ENCODE results near the gene CXorf66.
"Not testable (repeated sequence)": the region's sequence is repeated elsewhere in the genome, so short reads cannot be mapped to it uniquely, and the experiment has no call there.

CXorf66 gene, protein sequence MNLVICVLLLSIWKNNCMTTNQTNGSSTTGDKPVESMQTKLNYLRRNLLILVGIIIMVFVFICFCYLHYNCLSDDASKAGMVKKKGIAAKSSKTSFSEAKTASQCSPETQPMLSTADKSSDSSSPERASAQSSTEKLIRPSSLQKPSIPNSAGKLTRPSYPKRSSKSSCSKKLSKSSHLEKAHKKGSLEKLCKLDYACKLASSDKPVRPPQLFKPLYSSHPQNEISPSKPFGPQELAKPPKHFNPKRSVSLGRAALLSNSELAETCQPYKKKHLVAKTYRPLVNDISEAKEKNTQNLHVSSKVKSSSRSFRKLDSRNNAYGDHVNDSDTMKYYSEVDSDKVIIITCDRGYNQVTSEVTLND

DNA sequence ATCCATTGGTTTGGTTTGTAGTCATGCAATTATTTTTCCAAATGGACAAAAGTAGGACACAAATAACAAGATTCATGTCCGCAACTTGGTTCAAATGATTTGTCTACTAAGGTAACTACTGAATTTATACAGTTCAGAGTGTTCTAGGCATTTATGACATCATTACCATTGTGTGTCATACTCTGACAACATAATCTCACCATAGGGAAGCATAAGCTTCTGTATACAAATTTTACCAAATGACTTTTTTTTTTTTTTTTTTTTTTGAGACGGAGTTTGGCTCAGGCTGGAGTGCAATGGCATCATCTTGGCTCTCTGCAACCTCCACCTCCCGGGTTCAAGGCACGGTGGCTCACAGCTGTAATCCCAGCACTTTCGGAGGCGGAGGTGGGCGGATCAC, at the start of gene CXorf66:
CXorf66 (minus strand) TSS at position 101 of the 400 bp plus-strand sequence; CDS start at position 76, 25 bp downstream.
- no peak for DNase-seq

DNA sequence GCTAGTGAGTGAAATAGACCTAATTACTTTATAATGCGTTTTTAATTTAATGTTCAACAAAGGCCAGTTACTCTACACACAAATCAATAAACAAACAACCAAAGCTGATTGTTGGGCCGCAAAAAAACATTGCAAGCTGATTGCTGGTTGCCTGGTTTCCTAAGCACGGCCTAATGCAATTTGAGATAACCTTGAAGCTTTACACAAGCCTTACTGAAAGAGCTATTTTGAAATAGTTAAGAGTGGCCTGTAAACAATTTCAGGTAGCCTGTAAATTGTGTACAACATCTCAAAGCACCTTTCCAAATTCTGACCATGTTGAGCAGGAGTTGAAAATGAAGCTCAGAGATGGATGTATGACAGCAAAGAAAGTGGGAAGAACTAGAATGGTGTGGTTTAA, 17.5 kb upstream of the CXorf66 start:
- no peak for DNase-seq

DNA sequence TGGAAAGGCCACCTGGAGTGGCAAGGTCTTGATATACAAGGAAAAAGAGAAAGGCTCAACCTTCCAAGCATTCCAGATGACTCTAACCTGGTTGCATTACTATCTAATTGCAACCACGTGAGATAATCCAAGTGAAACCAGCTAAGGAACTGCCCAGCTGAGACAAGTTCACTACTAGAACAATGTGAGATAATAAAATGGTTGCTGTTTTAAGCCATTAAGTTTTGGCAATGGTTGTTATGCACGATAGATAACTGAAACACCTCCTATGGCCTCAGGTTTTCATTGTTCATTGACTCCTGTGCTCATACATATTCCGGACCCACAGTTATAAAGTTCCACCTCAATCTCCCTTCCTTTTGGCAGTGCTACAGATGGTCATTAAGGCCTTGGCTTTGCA, 9.2 kb upstream of the CXorf66 start:
- no peak for DNase-seq

DNA sequence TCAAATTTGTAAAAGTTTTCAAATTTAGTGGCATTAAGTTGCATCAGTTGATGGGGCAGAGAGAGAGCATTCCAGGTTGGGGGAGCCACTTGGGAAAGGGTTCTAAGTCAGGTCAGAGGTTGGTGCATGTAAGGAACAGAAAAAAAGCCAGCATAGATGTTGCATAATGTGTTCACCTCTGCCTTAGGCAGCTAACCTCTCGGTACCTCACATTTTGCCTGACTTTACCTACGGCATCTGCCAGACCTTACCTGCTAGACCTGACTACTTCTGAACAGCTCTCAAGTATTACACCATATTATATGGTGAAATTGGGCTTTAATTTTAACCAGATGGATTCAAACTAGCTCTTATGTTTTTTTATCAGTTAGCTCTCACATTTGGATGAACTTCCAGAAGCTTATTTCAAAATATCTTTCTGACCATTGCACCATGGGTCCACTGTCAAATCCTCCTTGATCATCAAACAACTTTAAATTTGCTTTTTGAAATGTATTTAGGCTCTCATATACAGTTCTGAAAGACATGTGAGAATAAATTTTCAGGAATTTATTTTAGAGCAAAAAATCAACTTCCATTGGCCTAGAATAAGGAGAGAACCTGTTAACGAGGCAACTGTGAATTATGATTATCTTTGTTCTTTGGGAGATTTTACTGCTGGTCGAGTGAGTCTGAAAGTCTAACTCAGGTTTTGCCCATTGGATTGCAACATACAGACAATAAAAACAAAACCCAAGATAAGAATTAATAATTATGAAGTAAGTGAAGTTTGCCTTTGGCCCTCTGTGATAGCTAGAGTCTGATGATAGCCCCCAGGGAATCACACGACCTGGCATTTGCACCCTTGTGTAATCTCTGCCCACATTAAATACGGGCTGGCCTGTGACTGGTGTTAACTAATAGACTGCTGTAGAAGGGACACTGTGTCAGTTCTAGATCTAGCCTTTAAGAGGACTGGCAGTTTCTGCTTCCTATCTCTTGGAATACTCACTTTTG, 7.6 kb upstream of the CXorf66 start:
- no peak for DNase-seq

DNA sequence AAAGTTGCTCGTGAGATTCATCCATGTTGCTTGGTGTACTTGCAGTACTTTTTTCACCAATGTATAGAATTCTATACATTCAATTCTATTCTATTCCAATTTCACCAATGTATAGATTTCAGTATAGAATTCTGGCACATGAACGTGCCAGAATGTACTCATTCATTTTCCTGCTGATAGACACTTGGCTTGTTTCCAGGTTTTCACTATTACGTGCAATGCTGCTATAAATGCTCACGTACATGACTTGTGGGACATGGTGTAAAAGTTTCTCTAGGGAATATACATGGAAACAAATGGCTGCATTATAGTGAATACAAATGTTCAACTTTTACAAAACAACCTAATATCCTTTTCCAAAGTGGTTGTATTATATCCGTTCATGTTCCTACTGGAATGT, 6.8 kb upstream of the CXorf66 start:
- DNase-seq: no peak

DNA sequence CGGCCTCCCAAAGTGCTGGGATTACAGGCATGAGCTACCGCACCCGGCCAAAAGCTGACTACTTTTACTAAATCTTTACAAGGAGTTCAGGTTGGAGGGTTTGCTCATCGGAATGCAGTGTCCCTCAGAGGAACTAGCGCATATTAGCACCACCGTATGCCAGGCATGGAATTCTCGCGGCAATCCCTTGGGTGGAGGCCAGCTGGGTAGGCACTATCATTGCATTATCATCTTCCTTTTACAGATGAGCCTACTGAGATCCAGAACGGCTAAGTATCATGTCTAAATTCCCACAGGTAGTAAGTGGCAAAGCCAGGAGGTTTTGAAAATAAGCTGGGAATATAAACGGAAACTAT, 6.1 kb upstream of the CXorf66 start:
- DNase-seq: no peak

DNA sequence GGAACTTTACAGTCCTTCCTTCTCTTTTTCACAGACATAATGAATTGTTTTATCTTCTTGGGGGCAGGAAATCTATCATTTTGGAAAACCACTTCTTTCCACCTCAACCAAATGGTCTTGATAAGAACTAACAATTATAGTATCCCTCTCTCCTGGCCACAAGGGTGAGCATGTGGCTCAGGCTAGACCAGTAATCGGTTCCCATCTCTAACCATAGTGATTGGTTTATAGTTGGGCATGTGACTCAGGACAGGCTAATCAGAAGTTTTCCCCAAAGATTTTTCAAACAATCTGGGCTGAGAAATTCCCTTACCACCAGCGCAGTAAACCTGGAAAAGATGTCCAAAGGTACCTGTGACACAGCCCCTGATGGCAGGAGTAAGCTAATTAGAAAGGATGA, 4.0 kb upstream of the CXorf66 start:
- no peak for DNase-seq

DNA sequence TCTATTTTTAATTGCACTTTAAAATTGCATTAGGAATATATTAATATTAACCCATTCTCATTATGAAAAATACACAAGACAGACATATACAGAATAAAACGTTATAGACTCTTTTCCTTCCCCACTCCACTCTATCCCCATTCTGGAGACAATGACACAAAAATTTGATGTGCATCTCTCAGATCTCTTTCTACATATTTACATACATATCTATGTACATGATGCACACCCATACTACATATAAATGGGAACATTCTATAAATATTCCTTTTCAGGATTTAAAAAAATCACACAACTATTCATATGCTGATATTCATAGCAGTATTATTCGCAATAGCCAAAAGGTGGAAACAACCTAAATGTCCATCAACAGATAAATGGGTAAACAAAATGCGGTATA, 2.4 kb upstream of the CXorf66 start:
- DNase-seq: no peak

DNA sequence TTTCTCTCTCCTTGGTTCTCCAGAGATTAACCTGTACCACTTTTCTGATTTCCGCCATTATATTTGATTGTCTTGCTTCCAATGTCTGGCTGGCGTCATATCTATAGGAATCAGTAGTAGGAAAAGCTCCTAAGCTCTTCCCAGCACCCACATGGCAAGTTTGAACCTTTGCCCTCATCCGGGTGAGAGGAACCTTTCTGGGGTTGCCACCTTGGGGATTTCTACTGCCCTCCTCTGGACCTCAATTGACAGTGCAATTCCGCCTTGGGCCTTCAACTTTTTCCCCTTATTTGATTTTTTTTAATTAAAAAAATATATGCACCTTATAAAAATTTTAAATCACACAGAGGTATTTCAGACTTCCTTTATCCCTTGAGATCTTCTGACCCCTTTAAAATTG, 2.0 kb upstream of the CXorf66 start:
- DNase-seq: peak; percentile 15

DNA sequence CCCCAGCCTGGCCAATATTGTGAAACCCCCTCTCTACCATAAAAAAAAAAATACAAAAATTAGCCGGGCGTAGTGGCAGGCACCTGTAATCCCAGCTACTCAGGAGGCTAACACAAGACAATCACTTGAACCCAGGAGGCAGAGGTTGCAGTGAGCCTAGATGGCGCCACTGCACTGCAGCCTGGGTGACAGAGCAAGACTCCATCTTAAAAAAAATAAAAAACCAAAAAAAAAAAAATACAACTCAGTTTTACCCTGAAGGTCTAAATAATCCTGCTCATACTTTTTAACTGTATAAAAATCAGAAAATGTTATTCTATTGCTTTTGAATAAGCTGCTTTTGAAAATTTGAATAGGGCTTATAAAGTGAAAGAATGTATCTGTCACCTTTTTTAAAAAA, 838 bp upstream of the CXorf66 start:
- peak; percentile 4 for DNase-seq

DNA sequence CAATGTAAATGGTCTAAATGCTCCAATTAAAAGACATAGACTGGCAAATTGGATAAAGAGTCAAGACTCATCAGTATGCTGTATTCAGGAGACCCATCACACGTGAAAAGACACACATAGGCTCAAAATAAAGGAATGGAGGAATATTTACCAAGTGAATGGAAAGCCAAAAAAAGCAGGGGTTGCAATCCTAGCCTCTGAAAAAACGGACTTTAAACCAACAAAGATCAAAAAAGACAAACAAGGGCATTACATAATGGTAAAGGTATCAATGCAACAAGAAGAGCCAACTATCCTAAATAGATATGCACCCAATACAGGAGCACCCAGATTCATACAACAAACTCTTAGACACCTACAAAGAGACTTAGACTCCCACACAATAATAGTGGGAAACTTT, 4.2 kb downstream of the CXorf66 start:
- not testable (repeated sequence) for DNase-seq

DNA sequence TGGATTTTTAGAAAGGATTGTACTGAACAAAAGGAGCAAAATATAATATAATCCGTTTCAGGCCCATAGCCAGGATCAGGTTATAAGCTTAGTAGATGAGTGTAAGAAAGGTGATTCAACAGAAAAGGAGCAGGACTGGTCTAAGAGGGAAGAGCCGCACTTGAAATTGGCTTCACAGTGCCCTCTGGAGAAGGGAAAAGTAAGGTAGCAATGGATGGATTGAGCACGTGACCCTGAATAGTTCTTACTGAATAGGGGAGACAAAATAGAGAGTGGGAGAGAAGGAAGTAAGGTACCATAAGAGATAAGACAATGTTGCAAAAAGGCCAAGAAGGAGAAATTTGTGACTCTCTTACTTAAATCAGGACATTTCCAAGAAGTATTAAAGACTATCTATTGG, 15.6 kb downstream of the CXorf66 start:
- DNase-seq: no peak

DNA sequence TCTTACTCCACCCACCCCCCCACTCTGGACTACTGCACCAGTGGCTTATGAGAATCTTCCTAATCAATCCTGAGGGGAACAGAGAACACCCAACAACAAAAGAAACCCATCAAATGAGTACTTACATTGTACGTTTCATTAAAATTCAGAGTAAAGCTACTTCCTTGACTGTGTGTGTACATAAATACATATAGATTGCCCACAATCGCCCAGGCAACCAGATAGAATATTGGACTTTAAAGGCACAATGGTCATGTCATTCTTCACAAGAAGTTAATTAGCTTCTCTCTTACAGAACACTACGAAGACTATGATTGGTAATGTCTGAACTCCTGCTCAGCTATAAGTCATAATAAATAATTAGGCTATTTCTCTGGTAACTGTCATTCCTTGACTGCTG, 20.2 kb downstream of the CXorf66 start:
- DNase-seq: no peak

DNA sequence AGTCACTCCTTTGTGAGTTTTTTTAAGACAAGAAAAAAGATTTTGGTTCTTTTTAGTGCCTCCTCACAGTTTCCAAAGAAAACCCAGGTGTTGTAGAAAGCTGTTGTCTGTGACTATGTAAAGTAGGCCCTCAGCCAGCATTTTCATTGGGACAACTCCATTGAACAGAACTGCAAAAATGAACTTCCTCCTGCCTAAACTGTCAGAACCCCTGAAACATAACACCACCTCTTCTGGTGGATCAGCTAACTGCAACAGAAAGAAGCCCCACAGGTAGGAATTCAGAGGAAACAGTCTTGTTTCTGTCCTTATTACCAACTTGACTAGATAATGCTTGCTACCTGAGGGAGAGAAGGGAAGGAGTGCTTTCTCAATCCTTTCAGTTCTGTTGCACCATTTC, 29.1 kb downstream of the CXorf66 start:
- peak; percentile 18 for DNase-seq

DNA sequence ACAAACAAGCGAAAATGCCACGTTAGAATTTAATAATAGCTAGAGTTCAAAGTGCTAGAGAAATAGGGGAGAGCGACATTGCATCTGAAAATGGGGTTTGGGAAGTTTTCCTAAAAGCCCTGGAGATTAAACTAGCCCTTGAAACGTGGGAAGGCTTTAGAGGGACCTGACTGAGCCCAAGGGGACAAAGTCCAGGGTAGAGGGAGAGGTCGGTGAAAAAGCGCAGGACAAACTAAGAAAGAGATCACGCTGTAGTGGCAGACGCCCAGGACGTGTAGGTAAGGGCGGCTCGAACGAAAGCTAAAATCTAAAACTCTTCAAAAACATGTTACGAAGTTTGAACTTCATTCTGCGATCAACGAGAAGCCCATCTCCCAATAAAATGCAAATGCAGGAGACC, 31.4 kb downstream of the CXorf66 start:
- DNase-seq: no peak

DNA sequence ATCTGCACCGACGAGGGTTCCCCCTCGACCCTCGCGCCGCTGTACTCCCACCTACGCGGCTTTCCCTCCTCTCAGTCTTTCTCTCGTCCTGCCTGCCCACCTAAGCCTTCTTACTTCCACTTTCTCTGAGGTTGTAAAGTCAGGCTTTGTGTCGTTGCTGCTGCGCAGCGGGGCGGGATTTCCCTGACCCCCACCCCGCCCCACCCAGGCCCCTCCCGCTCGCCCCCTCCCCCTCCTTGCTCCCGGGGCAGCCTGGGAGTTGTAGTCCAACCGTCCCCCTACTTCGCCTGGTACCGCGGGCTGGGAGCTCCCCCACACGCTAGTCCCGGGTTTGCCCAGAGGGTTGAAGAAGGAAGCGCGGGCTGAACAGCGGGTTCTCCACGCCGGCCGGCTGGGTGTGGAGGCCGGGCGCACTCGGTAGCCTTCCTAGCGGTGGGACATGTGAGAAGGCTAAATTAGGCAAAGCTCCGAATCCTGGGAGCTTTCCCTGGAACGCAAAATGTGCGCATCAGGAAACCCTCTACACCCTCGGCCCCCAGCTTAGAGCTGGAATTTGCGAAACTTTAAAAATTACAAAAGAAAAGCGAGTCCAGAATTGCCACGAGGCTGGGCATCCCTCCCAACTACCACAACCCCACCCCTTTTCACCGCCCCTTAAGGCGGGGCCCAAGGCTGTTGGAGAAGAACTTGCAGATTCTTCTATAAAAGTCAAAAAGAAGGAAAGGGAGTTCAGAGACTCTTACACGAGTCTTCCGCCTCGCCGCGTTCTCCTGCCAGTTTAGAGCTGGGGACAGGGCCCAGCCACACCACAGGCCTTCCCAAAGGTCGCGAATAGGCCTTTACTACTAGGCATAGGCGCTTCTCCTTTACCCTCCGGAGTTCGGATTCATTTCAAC, 32.2 kb downstream of the CXorf66 start, which contains the start of gene ATP11C:
ATP11C (minus strand) TSS at position 153 of the 896 bp plus-strand sequence. CDS start 1,011 bp downstream, outside the sequence.
- peak; percentile 93 for DNase-seq

DNA sequence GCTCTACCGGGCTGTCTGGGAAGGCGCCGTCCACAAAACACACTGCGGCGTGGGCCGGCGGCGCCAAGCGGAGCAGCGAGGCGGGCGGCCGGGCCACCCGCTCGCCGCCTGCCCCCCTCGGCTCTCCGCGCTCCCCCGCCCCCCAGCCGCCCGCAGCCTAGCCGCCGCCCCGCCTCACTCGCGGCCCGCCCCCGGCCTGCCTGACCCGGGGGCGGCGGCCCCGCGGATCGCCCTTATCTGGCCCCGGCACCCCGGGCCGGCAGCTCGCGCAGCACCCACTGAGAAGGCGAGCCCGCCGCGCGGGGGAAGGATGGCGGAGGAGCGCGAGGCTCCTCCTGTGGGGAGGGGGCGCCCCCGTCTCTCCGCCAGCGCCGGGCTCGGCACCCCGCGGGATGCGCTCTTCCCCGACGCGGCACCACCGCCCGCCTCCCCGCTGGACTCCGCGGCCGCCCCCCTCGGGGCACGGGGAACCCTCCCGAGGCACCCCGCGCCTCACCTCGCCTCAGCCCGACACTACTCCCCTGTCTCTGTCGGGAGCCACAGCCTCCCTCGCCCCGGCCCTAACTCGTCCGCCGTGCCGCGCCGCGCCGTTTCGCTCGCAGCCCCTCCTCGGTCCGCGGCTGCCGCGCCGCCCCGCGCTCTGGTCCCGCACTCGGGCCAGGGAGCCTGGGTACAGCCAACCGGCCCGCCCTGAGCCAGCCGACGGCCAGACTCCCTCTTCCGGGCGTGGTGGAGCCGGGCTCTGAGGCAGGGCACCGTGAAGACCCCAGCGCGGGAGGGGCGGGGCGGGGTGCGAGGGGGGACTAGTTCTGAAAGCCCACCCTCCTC, 33.0 kb downstream of the CXorf66 start:
- DNase-seq: peak; percentile 74

DNA sequence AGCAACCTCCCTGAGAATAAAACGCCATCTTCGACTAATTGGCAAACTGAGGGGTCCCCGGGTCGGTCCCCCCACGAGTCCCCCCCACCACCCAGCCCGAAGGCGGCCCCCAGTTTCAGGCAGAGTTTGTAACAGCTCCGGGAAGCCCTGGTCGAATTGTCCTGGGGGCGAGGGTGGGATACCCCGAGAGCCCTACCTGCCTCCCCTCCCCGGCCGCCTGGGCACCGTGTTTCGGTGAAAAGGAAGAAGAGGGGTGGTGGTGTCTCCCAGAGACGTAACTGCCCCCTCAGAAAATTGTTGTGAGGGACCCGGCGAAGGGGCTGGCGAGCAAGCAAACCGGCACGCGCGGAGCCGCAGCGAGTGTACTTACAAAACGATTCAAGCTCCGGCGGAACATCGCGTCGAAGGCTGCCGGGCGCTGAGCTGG, 33.7 kb downstream of the CXorf66 start:
- no peak for DNase-seq

DNA sequence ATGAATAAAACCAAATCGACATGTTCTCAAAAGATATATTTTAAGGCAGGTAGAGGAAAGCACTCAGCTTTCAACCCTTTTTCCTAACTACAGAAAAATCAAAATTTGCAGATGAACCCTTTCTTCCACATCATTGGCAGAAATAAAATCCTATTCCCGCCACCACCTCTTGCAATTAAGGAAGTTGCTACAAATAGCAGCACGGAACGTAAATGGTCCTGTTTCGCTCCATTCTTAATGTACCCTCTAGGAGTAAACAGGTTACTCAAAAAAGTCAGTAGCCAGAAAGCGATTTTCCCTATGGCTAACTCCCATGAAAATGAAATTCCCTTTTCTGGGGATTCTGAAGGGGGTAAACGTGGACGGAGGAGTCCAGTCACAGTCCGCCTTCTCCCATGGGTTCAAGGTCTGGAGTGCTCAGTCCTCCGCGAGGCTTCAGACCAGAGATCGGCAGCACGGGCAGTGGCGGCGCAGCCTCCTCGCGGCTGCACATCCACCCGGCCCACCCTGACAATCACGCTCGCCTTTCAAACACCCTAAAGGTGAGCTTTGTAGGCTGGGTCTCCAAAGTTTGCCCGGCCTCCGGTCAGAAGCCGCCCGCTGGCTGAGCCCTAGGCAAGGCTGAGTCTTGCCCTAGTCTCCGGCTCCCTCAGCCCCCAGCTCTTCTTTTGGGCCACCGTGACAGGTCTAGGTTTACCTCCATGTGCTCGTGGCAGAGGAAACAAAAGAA, 34.2 kb downstream of the CXorf66 start:
- DNase-seq: peak; percentile 46

DNA sequence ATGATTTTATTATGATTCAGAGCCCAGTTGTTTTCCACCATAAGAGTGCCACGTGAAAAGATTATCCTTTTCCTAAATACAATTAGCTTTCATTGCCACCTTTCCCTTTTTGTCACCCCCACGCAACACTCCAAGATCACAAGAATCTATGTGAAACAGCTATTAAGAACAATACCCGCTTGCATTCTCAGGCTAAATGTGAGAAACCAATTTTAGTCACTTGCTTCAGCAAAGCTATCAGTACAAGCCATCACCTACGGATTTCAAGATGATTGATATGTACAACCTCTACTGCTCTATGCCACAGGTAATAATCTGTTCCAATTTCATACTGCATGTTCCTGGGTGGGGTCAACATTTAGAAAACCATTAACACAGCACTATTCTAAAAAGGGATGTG, 34.9 kb downstream of the CXorf66 start:
- DNase-seq: no peak

DNA sequence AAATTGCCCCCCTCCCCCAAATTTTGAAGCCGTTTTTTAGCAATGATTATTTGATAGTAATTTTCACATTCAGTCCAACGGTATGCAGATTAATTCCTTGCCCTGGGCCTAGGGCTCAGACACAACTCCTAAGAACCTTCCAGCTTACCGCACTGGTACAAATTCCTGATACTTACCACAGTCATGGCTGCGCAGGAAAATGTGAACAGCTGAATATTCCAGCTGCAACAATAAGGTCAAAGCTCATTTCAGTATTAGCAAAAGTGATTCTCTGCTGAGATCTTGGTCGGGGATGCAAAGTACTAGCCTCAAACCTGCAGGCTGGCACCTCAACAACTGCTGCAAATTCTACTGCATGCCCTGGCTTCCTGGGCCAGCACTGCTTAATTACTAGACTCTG, 35.4 kb downstream of the CXorf66 start:
- DNase-seq: no peak

Data from hematopoietic multipotent progenitor cell treated with erythropoietin and hydrocortisone succinate and interleukin-3 and kit ligand, for 4 days (in vitro differentiated cells).